Muscle of leg (tissue), 11 donors: ENCODE data around the gene KCNK16. TPM values are rescaled to one million over a fixed set of nuclear protein-coding genes. Genes with fewer than 3 reads are reported as not detected.

ENCODE experiments used
- DNase-seq: peaks from one replicate; pipeline ENCODE4 v3.0.0; 2013
- H3K27ac ChIP-seq: one replicate; pipeline ENCODE4 v1.5.1; 2013; ENCODE audit warnings: mild to moderate bottlenecking, low read length, control low read depth
- H3K27me3 ChIP-seq: one replicate; pipeline ENCODE4 v1.6.1; 2013; ENCODE audit warnings: low read length; ENCODE audit not compliant: control insufficient read depth, insufficient read depth
- H3K36me3 ChIP-seq: one replicate; pipeline ENCODE4 v1.6.1; 2013; ENCODE audit warnings: low read length; ENCODE audit not compliant: control insufficient read depth, insufficient read depth
- H3K4me1 ChIP-seq: one replicate; pipeline ENCODE4 v1.6.1; 2013; ENCODE audit warnings: low read length; ENCODE audit not compliant: control insufficient read depth, insufficient read depth
- H3K4me3 ChIP-seq: one replicate; pipeline ENCODE4 v1.5.1; 2013; ENCODE audit warnings: low read length, control low read depth
- H3K9me3 ChIP-seq: replicated peaks from 2 replicates; pipeline ENCODE4 v1.6.1; 2013; ENCODE audit warnings: low read depth, low read length; ENCODE audit not compliant: control insufficient read depth
- WGBS: methylation state at CpG from one replicate; pipeline ENCODE4 v1.1.5; 2013; ENCODE audit warnings: missing lambda C conversion rate; ENCODE audit not compliant: insufficient coverage; 5-methylcytosine and 5-hydroxymethylcytosine counted together
- polyA plus RNA-seq, 8 donors: library from polyadenylated mRNA; unstranded; fragments of 120-200 nt; gene quantifications; one replicate each; pipeline versions ENCODE4 v1.2.1 to v1.2.3, GENCODE V29; 2013; ENCODE audit warnings: inconsistent platforms in 1 of 8, low replicate concordance in 1 of 8; ENCODE audit not compliant: insufficient read length in 8 of 8, insufficient read depth in 1 of 8
- total RNA-seq: library from RNA; stranded (reverse); fragments of 120-200 nt; gene quantifications from one replicate; pipeline ENCODE4 v1.2.4, GENCODE V29; 2013

Gene KCNK16
- total and polyA plus RNA-seq, 9 donors = 0.20 to 0.34 TPM; not detected in 7

GRCh38 chr6:39281312-39281980 lies 41.1 kb downstream of the KCNK16 start:
- Histone ChIP-seq H3K27ac (no peak overlapping the region), H3K36me3 (no peaks in the 10 kb centered on the region), H3K4me3 (no peak overlapping the region), H3K4me1 (no peaks in the 10 kb centered on the region), H3K9me3 (no peaks in the 10 kb centered on the region), H3K27me3 (peaks cover 8% of the 10 kb centered on the region)
- 73% methylated on average over 10 of the region's 11 CpGs for WGBS
- no peak for DNase-seq

DNA sequence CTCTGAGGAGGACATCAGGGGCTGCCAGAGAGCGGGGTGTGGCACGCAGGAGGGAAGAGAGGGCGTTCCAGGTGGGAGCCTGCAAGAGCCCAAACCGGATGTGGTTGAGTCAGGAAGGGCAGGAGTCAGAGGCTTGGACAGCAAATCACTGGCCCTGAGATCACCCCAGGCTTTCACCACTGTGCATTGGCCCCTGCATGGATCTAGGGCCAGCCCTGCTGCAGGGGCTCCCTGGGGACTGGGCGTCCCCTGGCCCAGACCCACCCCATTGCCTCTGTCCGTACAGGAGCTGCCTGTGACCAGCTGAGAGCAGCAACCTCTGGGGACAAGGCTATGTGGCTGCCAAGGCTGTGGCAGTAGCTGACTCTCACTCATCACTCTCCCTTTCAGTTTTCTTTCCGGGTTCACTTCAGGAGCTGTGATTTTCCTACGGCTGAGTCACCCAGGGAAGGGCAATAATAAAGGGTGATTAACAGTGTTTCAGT lies 42.2 kb downstream of the KCNK16 start:
- peaks cover 8% of the 10 kb centered on the region for H3K27me3 ChIP-seq
- no peak for DNase-seq
- H3K9me3 ChIP-seq = no peaks in the 10 kb centered on the region
- no peak overlapping the region for H3K4me3 ChIP-seq
- no peaks in the 10 kb centered on the region for H3K4me1 ChIP-seq
- H3K27ac ChIP-seq = no peak overlapping the region
- H3K36me3 ChIP-seq = no peaks in the 10 kb centered on the region
- 36% methylated on average over 6 of the region's 8 CpGs for WGBS

GRCh38 chr6:39279539-39279938 lies 43.0 kb downstream of the KCNK16 start:
- no peak overlapping the region for H3K27ac ChIP-seq
- no peaks in the 10 kb centered on the region for H3K36me3 ChIP-seq
- H3K9me3 ChIP-seq = no peaks in the 10 kb centered on the region
- H3K4me1 ChIP-seq = no peaks in the 10 kb centered on the region
- no peak overlapping the region for H3K4me3 ChIP-seq
- no peak for DNase-seq
- H3K27me3 ChIP-seq = peaks cover 9% of the 10 kb centered on the region
- WGBS = 75% methylated on average over 6 of the region's 6 CpGs

- no peak overlapping the region for H3K27ac ChIP-seq
- H3K4me1 ChIP-seq = no peaks in the 10 kb centered on the region
- no peak for DNase-seq
- no peaks in the 10 kb centered on the region for H3K36me3 ChIP-seq
- no peak overlapping the region for H3K4me3 ChIP-seq
- no CpG with 5 or more reads among the region's 3 CpGs for WGBS
- peaks cover 11% of the 10 kb centered on the region for H3K27me3 ChIP-seq
- no peaks in the 10 kb centered on the region for H3K9me3 ChIP-seq
Observed at GRCh38 chr6:39276379-39276995, 46.0 kb downstream of the KCNK16 start.

DNA sequence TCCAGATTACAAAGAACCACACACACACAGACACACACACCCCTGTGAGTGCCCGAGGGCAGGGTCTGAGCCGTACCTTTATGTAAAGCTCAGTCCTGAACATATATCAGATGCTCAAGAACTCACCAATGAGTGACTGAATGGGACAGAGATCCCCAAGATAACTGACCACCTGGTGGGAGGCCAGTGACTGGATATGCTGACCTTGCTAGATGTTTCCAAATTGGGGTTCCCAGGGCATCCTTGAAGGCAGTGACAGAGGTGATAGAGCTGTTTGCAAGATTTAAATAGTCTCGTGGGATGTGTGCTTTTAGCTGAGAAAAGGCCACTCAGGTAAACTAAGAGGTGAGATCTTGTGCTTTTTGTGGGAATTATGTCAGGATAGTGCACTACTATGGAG lies 47.6 kb downstream of the KCNK16 start:
- Histone ChIP-seq H3K4me3 (no peak overlapping the region), H3K27me3 (peaks cover 8% of the 10 kb centered on the region), H3K9me3 (no peaks in the 10 kb centered on the region), H3K4me1 (no peaks in the 10 kb centered on the region), H3K36me3 (no peaks in the 10 kb centered on the region), H3K27ac (no peak overlapping the region)
- 86% methylated on average over 3 of the region's 3 CpGs for WGBS
- no peak for DNase-seq

- H3K4me3 ChIP-seq = no peak overlapping the region
- H3K9me3 ChIP-seq = no peaks in the 10 kb centered on the region
- H3K36me3 ChIP-seq = no peaks in the 10 kb centered on the region
- H3K27me3 ChIP-seq = peaks cover 7% of the 10 kb centered on the region
- H3K27ac ChIP-seq = no peak overlapping the region
- 52% methylated on average over 3 of the region's 4 CpGs for WGBS
- no peaks in the 10 kb centered on the region for H3K4me1 ChIP-seq
- DNase-seq = no peak
Observed at GRCh38 chr6:39274471-39274870, 48.0 kb downstream of the KCNK16 start.

GRCh38 chr6:39273406-39273821 lies 49.1 kb downstream of the KCNK16 start:
- Histone ChIP-seq H3K9me3 (no peaks in the 10 kb centered on the region), H3K4me3 (no peak overlapping the region), H3K4me1 (no peaks in the 10 kb centered on the region), H3K36me3 (no peaks in the 10 kb centered on the region), H3K27ac (no peak overlapping the region), H3K27me3 (peaks cover 3% of the 10 kb centered on the region)
- WGBS = 49% methylated on average over 6 of the region's 6 CpGs
- no peak for DNase-seq

DNA sequence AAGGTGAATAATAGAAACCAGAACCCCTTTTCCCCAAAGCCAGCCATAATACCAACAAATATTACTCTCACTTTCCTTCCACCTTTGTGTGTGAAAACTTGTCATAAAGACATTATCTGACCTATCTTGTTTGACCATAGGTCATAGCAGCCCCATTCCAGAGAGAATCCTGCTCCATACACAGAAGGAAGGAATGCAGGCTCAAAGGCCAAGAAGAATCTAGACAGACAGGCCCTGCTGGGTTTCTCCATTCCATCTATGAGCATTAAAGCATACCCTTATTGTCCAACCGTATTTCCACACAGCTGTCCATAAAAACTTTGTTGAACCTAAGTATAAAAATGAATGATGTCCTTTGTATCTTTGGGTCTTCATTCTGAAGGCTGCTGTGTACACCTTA lies 52.5 kb downstream of the KCNK16 start:
- no peak for DNase-seq
- Histone ChIP-seq H3K27me3 (peaks cover 3% of the 10 kb centered on the region), H3K36me3 (no peaks in the 10 kb centered on the region), H3K27ac (no peak overlapping the region), H3K9me3 (no peaks in the 10 kb centered on the region), H3K4me1 (no peaks in the 10 kb centered on the region), H3K4me3 (no peak overlapping the region)
- no CpG with 5 or more reads among the region's 1 CpG for WGBS

GRCh38 chr6:39268721-39269120 lies 53.8 kb downstream of the KCNK16 start:
- no peak overlapping the region for H3K27ac ChIP-seq
- no peaks in the 10 kb centered on the region for H3K4me1 ChIP-seq
- H3K4me3 ChIP-seq = no peak overlapping the region
- no peak for DNase-seq
- no peaks in the 10 kb centered on the region for H3K36me3 ChIP-seq
- H3K9me3 ChIP-seq = no peaks in the 10 kb centered on the region
- WGBS = no CpG with 5 or more reads among the region's 3 CpGs
- no peaks in the 10 kb centered on the region for H3K27me3 ChIP-seq

DNA sequence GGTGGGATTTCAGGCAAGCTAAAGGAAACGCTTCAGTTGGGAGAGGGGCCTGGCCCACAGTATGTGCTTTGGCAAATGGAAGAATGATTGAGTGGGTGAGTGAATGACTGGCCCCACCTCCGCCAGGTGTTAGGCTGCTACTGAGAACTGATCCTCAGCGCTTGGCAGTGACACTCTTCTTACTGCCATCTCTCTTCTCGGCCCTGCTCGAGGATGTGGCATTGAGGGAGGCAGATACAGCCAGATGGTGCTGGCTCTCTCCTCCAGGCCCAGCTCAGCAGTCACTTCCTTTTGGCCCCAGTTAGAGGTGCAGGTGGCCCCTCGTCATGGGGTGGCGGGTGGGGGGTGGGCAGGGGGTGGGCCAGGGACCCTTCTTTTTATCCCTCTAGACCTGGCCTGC lies 54.3 kb downstream of the KCNK16 start:
- H3K4me1 ChIP-seq = no peaks in the 10 kb centered on the region
- no peak for DNase-seq
- no peaks in the 10 kb centered on the region for H3K27me3 ChIP-seq
- no peaks in the 10 kb centered on the region for H3K36me3 ChIP-seq
- no peak overlapping the region for H3K27ac ChIP-seq
- H3K9me3 ChIP-seq = no peaks in the 10 kb centered on the region
- H3K4me3 ChIP-seq = no peak overlapping the region
- 67% methylated on average over 3 of the region's 7 CpGs for WGBS
